ENCODE measurements around the gene FOXO3B.
"Not testable (repeated sequence)": the region's sequence is repeated elsewhere in the genome, so short reads cannot be mapped to it uniquely, and the experiment has no call there.

DNA sequence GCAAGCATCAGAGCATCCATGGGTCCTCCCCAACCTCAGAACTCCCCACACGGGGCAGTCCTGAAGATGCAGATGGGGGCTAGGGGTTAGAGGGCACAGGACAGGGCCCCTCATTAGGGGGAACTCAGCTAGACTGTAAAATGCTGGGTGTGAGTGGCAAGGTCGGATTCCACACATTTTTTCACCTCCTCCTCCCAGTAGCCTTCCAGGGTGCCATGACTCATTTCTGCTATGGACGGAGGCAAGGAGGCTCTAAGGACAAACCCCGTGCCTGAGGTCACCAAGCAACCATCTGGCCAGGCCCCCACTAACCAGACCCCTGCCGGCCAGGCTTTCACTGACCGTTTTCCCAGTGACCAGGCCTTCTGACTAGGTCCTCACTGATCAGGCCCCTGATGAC lies 39.0 kb downstream of the FOXO3B start:
- TF ChIP-seq, protein P1, sequence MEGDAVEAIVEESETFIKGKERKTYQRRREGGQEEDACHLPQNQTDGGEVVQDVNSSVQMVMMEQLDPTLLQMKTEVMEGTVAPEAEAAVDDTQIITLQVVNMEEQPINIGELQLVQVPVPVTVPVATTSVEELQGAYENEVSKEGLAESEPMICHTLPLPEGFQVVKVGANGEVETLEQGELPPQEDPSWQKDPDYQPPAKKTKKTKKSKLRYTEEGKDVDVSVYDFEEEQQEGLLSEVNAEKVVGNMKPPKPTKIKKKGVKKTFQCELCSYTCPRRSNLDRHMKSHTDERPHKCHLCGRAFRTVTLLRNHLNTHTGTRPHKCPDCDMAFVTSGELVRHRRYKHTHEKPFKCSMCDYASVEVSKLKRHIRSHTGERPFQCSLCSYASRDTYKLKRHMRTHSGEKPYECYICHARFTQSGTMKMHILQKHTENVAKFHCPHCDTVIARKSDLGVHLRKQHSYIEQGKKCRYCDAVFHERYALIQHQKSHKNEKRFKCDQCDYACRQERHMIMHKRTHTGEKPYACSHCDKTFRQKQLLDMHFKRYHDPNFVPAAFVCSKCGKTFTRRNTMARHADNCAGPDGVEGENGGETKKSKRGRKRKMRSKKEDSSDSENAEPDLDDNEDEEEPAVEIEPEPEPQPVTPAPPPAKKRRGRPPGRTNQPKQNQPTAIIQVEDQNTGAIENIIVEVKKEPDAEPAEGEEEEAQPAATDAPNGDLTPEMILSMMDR (IDR thresholded peaks at IDR 0.05), result not testable (repeated sequence)
- not testable (repeated sequence) for TF ChIP-seq EZH2 (IDR thresholded peaks at IDR 0.05; ENCODE audit: borderline replicate concordance, insufficient read depth, low read depth, low read length, poor library complexity, severe bottlenecking)

All from B cell (primary cell).